H1 (cell line): ENCODE results near the gene FGD4. TPM values are rescaled to one million over a fixed set of nuclear protein-coding genes. Genes with fewer than 3 reads are reported as not detected.

Source experiments
- CTCF ChIA-PET: fragments of 300-600 bp; sonication (Branson Sonifier 250); formaldehyde crosslinking; loops from one replicate; lab custom pipeline; 2021; ENCODE audit not compliant: partially characterized antibody; lab: Charles Lee
- POLR2A ChIA-PET: fragments of 300-600 bp; sonication (Branson Sonifier 250); formaldehyde crosslinking; loops from one replicate; lab custom pipeline; 2021; ENCODE audit warnings: inconsistent platforms; ENCODE audit not compliant: partially characterized antibody; lab: Charles Lee
- DNase-seq, 2 experiments: peaks; one replicate each; pipeline versions ENCODE4 v3.0.0 to v3.0.0-alpha.2; 2010 to 2022; ENCODE audit warnings: low spot score in 2 of 2, low read depth in 1 of 2, mixed read lengths in 1 of 2
- FAIRE-seq: peaks from 2 replicates; lab custom pipeline; 2011; peaks lifted over from hg19 to GRCh38; lab: Jason Lieb, UNC
- H2AFZ ChIP-seq: 2 replicates; pipeline ENCODE4 v1.8.1; 2012; ENCODE audit warnings: low read length, inconsistent platforms
- H2AK5ac ChIP-seq: 2 replicates; pipeline ENCODE4 v1.6.1; 2013; ENCODE audit warnings: low read depth, low read length
- H2BK120ac ChIP-seq: replicated peaks from 2 replicates; pipeline ENCODE3; 2013; ENCODE audit warnings: low read depth, low read length, inconsistent platforms
- H2BK12ac ChIP-seq: 2 replicates; pipeline ENCODE4 v1.6.1; 2013; ENCODE audit warnings: low read depth, low read length
- H2BK15ac ChIP-seq: 2 replicates; pipeline ENCODE4 v1.6.1; 2013; ENCODE audit warnings: low read length
- H2BK20ac ChIP-seq: 2 replicates; pipeline ENCODE4 v1.6.1; 2013; ENCODE audit warnings: low read length
- H2BK5ac ChIP-seq: 2 replicates; pipeline ENCODE4 v1.6.1; 2013; ENCODE audit warnings: low read depth, low read length
- H3K14ac ChIP-seq: 2 replicates; pipeline ENCODE4 v1.6.1; 2013; ENCODE audit warnings: inconsistent platforms; ENCODE audit not compliant: insufficient read length
- H3K18ac ChIP-seq: 2 replicates; pipeline ENCODE4 v1.6.1; 2013; ENCODE audit warnings: low read length; ENCODE audit errors: extremely low read depth
- H3K23ac ChIP-seq: 2 replicates; pipeline ENCODE4 v1.6.1; 2013; ENCODE audit warnings: inconsistent platforms; ENCODE audit not compliant: insufficient read length
- H3K23me2 ChIP-seq: 2 replicates; pipeline ENCODE4 v1.6.1; 2013; ENCODE audit warnings: low read depth, low read length
- H3K27ac ChIP-seq: 2 replicates; pipeline ENCODE4 v1.6.1; 2011; ENCODE audit warnings: low read depth, low read length, inconsistent platforms
- H3K27me3 ChIP-seq, 4 experiments: replicated peaks in 1 of 4; 1 replicate in 1 of 4; 2 replicates in 3 of 4; pipeline versions ENCODE4 v1.6.1 to v1.8.1; 2011 to 2013; ENCODE audit warnings: low read length in 3 of 4, mild to moderate bottlenecking in 3 of 4, inconsistent platforms in 2 of 4, mixed read lengths in 2 of 4, moderate library complexity in 1 of 4; ENCODE audit not compliant: control insufficient read depth in 3 of 4, insufficient read depth in 3 of 4; ENCODE audit errors: extremely low read depth in 1 of 4
- H3K36me3 ChIP-seq, 4 experiments: 2 replicates each; pipeline versions ENCODE4 v1.6.1 to v1.8.1; 2011 to 2013; ENCODE audit warnings: mild to moderate bottlenecking in 4 of 4, low read length in 3 of 4, moderate library complexity in 2 of 4, control low read depth in 1 of 4, inconsistent platforms in 1 of 4; ENCODE audit not compliant: insufficient read depth in 4 of 4, control insufficient read depth in 2 of 4
- H3K4ac ChIP-seq: replicated peaks from 2 replicates; pipeline ENCODE3; 2013; ENCODE audit warnings: low read length, low read depth, mixed read lengths, inconsistent platforms; ENCODE audit not compliant: insufficient read length
- H3K4me1 ChIP-seq, 4 experiments: replicated peaks in 1 of 4; 1 replicate in 1 of 4; 2 replicates in 3 of 4; pipeline versions ENCODE4 v1.6.1 to v1.8.1; 2011 to 2013; ENCODE audit warnings: low read length in 3 of 4, inconsistent platforms in 2 of 4, mixed read lengths in 1 of 4; ENCODE audit not compliant: insufficient read depth in 4 of 4, control insufficient read depth in 3 of 4
- H3K4me2 ChIP-seq, 2 experiments: 2 replicates each; pipeline versions ENCODE4 v1.6.1 to v1.8.1; 2011 to 2013; ENCODE audit warnings: low read depth in 2 of 2, low read length in 2 of 2, control low read depth in 1 of 2, inconsistent platforms in 1 of 2, mild to moderate bottlenecking in 1 of 2; ENCODE audit not compliant: insufficient read depth in 1 of 2
- H3K4me3 ChIP-seq, 4 experiments: fragments of 200-600, 300-600 bp in 1 of 4; sonication (generic), shearing (Covaris generic), sonication (Bioruptor Twin) in 1 of 4; 2 replicates each; pipeline versions ENCODE4 v1.5.1 to v1.8.1; 2011 to 2016; ENCODE audit warnings: low read length in 4 of 4, low read depth in 3 of 4, control low read depth in 2 of 4, inconsistent platforms in 2 of 4, mild to moderate bottlenecking in 2 of 4, mixed read lengths in 1 of 4, moderate library complexity in 1 of 4; ENCODE audit not compliant: insufficient read depth in 2 of 4; ENCODE audit errors: extremely low read depth in 1 of 4
- H3K56ac ChIP-seq: replicated peaks from 2 replicates; pipeline ENCODE3; 2013; ENCODE audit warnings: low read depth, mild to moderate bottlenecking, mixed read lengths, low read length, inconsistent platforms; ENCODE audit not compliant: insufficient read length
- H3K79me1 ChIP-seq: 2 replicates; pipeline ENCODE4 v1.6.1; 2013; ENCODE audit warnings: low read depth, low read length, control low read depth
- H3K79me2 ChIP-seq, 2 experiments: 2 replicates each; pipeline versions ENCODE4 v1.6.1 to v1.8.1; 2012 to 2013; ENCODE audit warnings: low read length in 2 of 2, mild to moderate bottlenecking in 2 of 2, inconsistent platforms in 1 of 2; ENCODE audit not compliant: insufficient read depth in 2 of 2, control insufficient read depth in 1 of 2
- H3K9ac ChIP-seq, 4 experiments: replicated peaks in 1 of 4; 1 replicate in 1 of 4; 2 replicates in 3 of 4; pipeline versions ENCODE4 v1.6.1 to v1.8.1; 2011 to 2013; ENCODE audit warnings: low read depth in 3 of 4, low read length in 3 of 4, control low read depth in 2 of 4, mild to moderate bottlenecking in 2 of 4, moderate library complexity in 2 of 4, inconsistent platforms in 1 of 4; ENCODE audit errors: extremely low read depth in 1 of 4
- H3K9me3 ChIP-seq, 2 experiments: 2 replicates each; pipeline versions ENCODE4 v1.6.1 to v1.8.1; 2012 to 2013; ENCODE audit warnings: mild to moderate bottlenecking in 2 of 2, moderate library complexity in 2 of 2, control low read depth in 1 of 2, inconsistent platforms in 1 of 2, low read depth in 1 of 2, low read length in 1 of 2, mixed read lengths in 1 of 2; ENCODE audit not compliant: insufficient read depth in 2 of 2
- H4K20me1 ChIP-seq, 2 experiments: replicated peaks in 1 of 2; 2 replicates each; pipeline versions ENCODE3 to v1.8.1; 2011 to 2013; ENCODE audit warnings: inconsistent platforms in 2 of 2, low read length in 2 of 2, mild to moderate bottlenecking in 1 of 2; ENCODE audit not compliant: insufficient read depth in 2 of 2, control insufficient read depth in 1 of 2
- H4K5ac ChIP-seq: 2 replicates; pipeline ENCODE4 v1.6.1; 2013; ENCODE audit warnings: low read length, low read depth, mixed read lengths, inconsistent platforms; ENCODE audit not compliant: insufficient read length
- H4K8ac ChIP-seq: 2 replicates; pipeline ENCODE4 v1.8.0; 2013; ENCODE audit warnings: mild to moderate bottlenecking, moderate library complexity, low read length, inconsistent platforms; ENCODE audit not compliant: insufficient read depth; ENCODE audit errors: extremely low read depth
- H4K91ac ChIP-seq: replicated peaks from 2 replicates; pipeline ENCODE3; 2013; ENCODE audit warnings: low read length, mixed read lengths, inconsistent platforms; ENCODE audit not compliant: insufficient read length
- CBX5 ChIP-seq: fragments of 300-800, 300-1000 bp; sonication (generic); IDR thresholded peaks from 2 replicates; pipeline ENCODE4 v1.7.1; 2016; ENCODE audit warnings: antibody characterized with exemption, low read length, low read depth
- EZH2 ChIP-seq: fragments of 200-600 bp; sonication (generic); IDR thresholded peaks from 2 replicates; pipeline ENCODE4 v1.7.1; 2012; ENCODE audit warnings: low read depth, mild to moderate bottlenecking, moderate library complexity, low read length, inconsistent platforms; ENCODE audit not compliant: severe bottlenecking
- HDAC2 ChIP-seq, 2 experiments: fragments of 300-600 bp in 1 of 2; sonication (generic) in 1 of 2; IDR thresholded peaks; 2 replicates each; pipeline ENCODE4 v1.6.1; 2011 to 2012; ENCODE audit warnings: low read depth in 2 of 2, low read length in 2 of 2, mild to moderate bottlenecking in 2 of 2, moderate library complexity in 2 of 2, borderline replicate concordance in 1 of 2, inconsistent platforms in 1 of 2
- WGBS, 2 experiments: shearing (Covaris generic) in 1 of 2; methylation state at CpG; one replicate each; pipeline versions ENCODE4 v1.1.6 to v1.1.7; 2013 to 2015; ENCODE audit warnings: low lambda C conversion rate in 2 of 2, mixed read lengths in 2 of 2, inconsistent platforms in 1 of 2, low coverage in 1 of 2, missing lambda C conversion rate in 1 of 2; ENCODE audit not compliant: insufficient replicate concordance in 2 of 2, insufficient coverage in 1 of 2, insufficient read length in 1 of 2; ENCODE audit errors: extremely low coverage in 1 of 2, missing lambda C conversion rate in 1 of 2; 5-methylcytosine and 5-hydroxymethylcytosine counted together
- polyA plus RNA-seq, 7 experiments: library from polyadenylated mRNA; depleted of rRNA in 3 of 7; stranded (reverse) in 5 of 7; unstranded in 2 of 7; fragments of >200 nt in 5 of 7; fragments of 200-250 nt in 2 of 7; gene quantifications; 1 replicate in 5 of 7; 2 replicates in 1 of 7; 4 replicates in 1 of 7; pipeline versions ENCODE4 v1.2.1 to v1.2.3, GENCODE V29; 2011 to 2013; ENCODE audit warnings: missing spikeins in 2 of 7, mixed read lengths in 2 of 7
- total RNA-seq: library from RNA; stranded (reverse); fragmentation: NEBNext Ultra II Directional; extraction: Animal tissue kit (Norgen Biotek cat#: 25700); gene quantifications from 2 replicates; pipeline ENCODE4 v1.2.1, GENCODE V29; 2021

The FGD4 gene
- total and polyA plus RNA-seq, 2 of the 8 experiments (the other 6 are each of a cell fraction or from before 2014, with no cell fraction given): 8.5 to 48.2 TPM

- H4K5ac ChIP-seq: no peak overlapping the region
- H2BK15ac ChIP-seq: no peak overlapping the region
- no peak overlapping the region for H3K4ac ChIP-seq
- H3K23ac ChIP-seq: no peak overlapping the region
- H3K4me3 ChIP-seq: no peak overlapping the region
- no peak overlapping the region for H2BK5ac ChIP-seq
- DNase-seq: no peak
- FAIRE-seq: no peak
- no peaks in the 10 kb centered on the region; a peak in 1 of 8 replicates for H3K36me3 ChIP-seq
- peaks cover 0 to 10% (median 4%) of the 10 kb centered on the region in 4 experiments; a peak in 3 of 7 replicates for H3K4me1 ChIP-seq
- no peak overlapping the region for H2AFZ ChIP-seq
- no peak overlapping the region for H3K56ac ChIP-seq
- no peak overlapping the region for H3K14ac ChIP-seq
- H4K91ac ChIP-seq: no peak overlapping the region
- 93% methylated on average over 3 of the region's 3 CpGs; no CpG with 5 or more reads in 1 of the 2 experiments for WGBS, 2 experiments
- H2BK20ac ChIP-seq: no peak overlapping the region
- H3K79me1 ChIP-seq: no peaks in the 10 kb centered on the region
- no peaks in the 10 kb centered on the region for H3K23me2 ChIP-seq
- H3K18ac ChIP-seq: no peak overlapping the region
- peaks cover 8 to 10% of the 10 kb centered on the region in 2 experiments for H4K20me1 ChIP-seq
- ChIA-PET CTCF (interaction anchor here (0.7 to 0.9 kb wide), 2 partner anchors 152 to 1071 kb away, joined by 3 read pairs; no protein-coding TSS in a partner anchor), POLR2A (interaction anchor here (1.0 kb wide), 1 partner anchor 9 kb away, joined by 3 read pairs; no protein-coding TSS in a partner anchor)
- H2AK5ac ChIP-seq: no peak overlapping the region
- H2BK120ac ChIP-seq: no peak overlapping the region
- no peak overlapping the region for H3K27ac ChIP-seq
- H3K79me2 ChIP-seq: peaks cover 0 to 92% of the 10 kb centered on the region in 2 experiments; a peak in 3 of 4 replicates
- H2BK12ac ChIP-seq: no peak overlapping the region
- H3K9ac ChIP-seq: no peak overlapping the region
- no peaks in the 10 kb centered on the region for H3K9me3 ChIP-seq
- H3K27me3 ChIP-seq: no peaks in the 10 kb centered on the region
- no peak overlapping the region for H4K8ac ChIP-seq
- no peak overlapping the region for H3K4me2 ChIP-seq
- no peak for TF ChIP-seq EZH2
- TF ChIP-seq CBX5: no peak
- TF ChIP-seq HDAC2 (IDR thresholded peaks at IDR 0.05; ENCODE audit: borderline replicate concordance in 1 of 2, low read depth in 2 of 2, low read length in 2 of 2): no peak
These were observed 119.7 kb downstream of the FGD4 start for GRCh38 chr12:32519047-32519446.
